Skeletal muscle cell (primary cell): ENCODE data around the gene IPCEF1.
"Not testable (repeated sequence)": the region's sequence is repeated elsewhere in the genome, so short reads cannot be mapped to it uniquely, and the experiment has no call there.

Experiments
- DNase-seq: peaks from one replicate; pipeline ENCODE4 v3.0.0-alpha.2; 2010; ENCODE audit warnings: low read depth
- H3K4me3 ChIP-seq: 2 replicates; pipeline ENCODE4 v1.5.1; 2011; ENCODE audit warnings: low read depth, mild to moderate bottlenecking, control low read depth, low read length, moderate library complexity

IPCEF1 gene

DNA sequence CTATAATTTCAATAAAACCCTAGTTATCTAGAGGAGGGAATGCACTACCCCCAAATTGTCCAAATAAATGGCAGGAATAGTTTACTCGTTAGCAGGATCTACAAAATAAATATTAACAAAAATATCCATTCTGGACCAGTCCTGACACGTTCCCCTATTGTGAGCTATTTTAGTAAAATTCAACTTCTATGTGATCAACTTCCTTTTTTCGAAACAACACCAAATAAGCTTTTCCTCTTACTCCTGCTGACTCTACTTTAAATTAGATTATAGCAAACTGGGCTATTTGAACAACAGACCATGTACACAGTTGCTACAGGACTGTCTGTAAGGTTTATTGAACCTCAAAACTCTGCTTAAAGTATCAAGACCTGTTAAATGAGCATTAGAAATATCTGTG is 154.3 kb downstream of the IPCEF1 start:
- DNase-seq, result no peak
- no peak overlapping the region for H3K4me3 ChIP-seq

DNA sequence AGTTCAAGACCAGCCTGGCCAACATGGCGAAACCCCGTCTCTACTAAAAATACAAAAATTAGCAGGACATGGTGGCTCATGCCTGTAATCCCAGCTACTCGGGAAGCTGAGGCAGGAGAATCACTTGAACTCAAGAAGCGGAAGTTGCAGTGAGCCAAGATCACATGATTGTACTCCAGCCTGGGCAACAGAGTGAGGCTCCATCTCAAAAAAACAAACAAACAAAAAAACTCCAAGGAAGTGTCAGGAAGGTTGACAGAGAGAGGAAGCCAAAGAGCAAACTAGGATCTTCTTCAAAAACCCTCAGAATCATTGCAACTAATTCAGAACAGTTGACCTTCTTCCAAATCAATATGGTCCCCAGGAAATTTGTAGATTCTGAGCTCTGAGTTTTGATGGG is 154.9 kb downstream of the IPCEF1 start:
- not testable (repeated sequence) for DNase-seq, H3K4me3 ChIP-seq

DNA sequence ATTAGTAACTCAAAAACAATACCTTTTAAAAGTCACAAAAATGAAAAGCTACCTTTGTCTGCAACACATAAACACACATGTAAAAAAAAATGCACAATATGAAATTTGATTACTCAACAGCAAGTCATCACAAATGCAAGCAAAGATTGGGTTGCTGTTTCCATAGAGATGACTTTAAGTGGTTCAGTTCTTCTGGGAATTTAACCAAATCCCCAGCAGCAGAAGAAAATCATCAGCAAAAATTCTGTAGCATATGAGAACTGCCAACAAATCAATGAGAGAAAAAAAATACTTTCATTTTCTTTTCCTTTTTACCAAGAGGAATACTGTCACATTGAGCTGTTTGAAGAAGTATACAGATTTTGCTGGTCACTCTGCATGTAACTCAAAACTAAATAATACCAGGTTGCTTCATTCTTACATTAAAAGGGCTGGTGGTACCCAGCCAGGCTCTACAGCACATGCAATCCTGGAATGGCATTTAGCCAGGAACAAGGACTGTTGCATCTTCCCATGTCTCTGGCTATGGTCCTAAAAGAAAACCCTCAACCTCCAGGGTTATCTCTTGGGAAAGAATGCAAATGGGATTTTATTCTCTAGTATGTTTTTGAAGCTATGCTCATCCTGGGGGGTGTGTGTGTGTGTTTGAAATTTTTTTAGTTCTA is 159.3 kb downstream of the IPCEF1 start:
- no peak overlapping the region for H3K4me3 ChIP-seq
- DNase-seq, result peak; percentile 3

DNA sequence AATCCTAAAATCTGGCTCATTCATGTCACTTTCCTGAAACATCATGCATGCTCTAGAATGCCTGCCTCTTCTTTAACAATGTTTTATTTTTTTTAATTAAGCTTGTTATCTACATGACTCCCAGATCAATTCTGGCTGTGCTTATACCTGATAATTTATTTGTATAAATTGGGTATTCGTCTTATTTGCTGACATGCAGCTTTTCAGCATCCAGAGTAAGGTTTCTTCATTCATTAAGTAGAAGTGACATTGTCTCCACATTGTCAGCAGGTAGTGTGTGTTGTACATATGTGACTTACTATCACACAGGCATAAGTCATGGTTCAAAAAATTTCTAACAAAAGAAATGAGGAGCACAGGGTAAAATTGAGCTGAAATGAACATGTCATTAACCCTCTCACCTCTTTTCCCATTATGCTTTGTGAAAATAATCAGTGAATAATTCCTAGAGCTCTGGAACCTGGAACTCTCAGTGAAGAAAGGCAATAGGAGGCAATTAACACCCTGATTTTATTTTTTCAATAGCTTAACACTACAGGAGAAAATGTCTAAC is 160.2 kb downstream of the IPCEF1 start:
- H3K4me3 ChIP-seq, result no peak overlapping the region
- DNase-seq, result no peak

DNA sequence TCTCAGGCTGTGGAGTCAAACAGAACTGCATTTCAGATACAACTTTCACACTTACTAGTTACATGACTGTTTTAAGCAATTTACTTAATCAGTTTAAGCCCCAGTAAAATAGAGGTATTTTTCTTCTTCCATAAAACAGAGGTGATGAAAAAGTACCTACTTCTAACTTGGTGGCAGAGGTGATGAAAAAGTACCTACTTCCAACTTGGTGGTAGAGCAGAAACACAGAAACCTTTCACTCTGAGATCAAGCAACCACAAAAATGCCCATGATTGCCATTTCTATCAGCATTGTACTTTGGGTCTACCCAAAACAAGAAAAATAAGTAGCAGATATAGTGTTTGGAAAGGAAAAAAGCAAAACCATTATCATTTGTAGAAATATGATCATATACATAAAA is 168.9 kb downstream of the IPCEF1 start:
- no peak for DNase-seq

DNA sequence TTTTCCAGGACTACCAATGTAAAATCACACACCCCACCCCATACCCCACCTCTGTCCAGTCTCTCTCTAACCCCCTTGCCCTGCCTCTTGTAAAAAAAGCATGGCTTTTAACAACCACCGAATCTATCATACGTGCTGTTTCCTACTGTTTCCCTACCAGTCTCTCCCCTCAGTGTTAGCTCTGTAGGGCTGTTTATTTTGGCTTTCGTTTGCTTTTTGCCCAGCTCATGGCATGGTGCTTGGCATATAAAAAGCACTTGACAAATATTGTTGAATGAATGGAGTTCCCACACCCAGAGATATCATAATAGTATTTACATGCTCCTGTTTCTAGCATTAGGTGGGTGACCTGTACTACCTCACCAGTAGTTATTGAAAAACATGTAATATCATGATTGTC is 169.4 kb downstream of the IPCEF1 start:
- no peak for DNase-seq
- no peak overlapping the region for H3K4me3 ChIP-seq

More for the DNA sequence above, 168.9 kb downstream of the IPCEF1 start:
- H3K4me3 ChIP-seq, result no peak overlapping the region

DNA sequence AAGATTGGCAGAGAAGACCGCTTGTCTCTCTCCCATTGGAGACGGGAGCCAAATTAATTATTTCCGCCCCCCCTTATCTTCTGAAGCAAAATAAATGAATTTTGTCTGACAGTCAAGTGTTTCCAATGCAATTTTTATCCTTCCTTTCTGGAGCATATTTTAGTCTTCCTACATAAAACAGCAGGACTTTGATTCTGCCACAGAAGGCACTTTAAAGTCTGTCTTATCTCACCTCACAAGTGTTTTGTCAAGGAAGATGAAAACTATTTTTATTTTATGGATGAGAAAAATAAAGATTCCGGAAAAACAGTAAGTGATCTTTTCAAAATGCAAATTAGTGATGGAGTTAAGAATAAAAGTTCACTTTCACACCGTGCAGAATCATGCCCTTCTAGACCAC is 177.2 kb downstream of the IPCEF1 start:
- H3K4me3 ChIP-seq, result no peak overlapping the region
- DNase-seq, result no peak

DNA sequence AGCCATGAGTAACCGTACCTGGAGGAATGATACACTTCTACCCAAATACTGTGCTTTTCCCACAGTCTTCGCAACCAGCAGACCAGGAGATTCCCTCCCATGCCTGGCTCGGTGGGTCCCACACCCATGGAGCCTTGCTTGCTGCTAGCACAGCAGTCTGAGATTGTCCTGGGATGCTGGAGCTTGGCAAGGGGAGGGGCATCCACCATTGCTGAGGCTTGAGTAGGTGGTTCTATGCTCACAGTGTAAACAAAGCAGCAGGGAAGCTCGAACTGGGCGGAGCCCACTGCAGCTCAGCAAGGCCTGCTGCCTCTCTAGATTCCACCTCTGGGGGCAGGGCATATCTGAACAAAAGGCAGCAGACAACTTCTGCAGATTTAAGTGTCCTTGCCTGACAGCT is 184.2 kb downstream of the IPCEF1 start:
- DNase-seq, result not testable (repeated sequence)

DNA sequence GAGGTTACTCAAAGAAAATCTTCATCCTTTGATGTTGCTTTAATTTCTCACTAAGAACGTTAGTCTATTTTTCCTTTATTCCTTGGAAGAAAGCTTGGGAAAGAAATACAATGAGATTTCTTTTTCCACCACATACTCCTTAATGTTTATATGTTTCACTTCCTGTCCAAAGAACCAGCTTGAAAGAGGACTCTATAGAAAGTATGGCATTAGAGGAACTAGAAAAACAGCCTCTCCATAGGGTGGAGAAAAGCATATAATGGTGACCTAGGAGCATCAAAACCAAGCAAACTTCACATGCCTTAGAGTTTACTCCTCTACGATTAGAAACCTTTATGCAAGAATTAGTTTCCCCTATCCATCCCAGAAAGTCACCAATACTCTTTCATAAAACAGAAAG is 186.5 kb downstream of the IPCEF1 start:
- no peak for DNase-seq
- H3K4me3 ChIP-seq, result no peak overlapping the region

More for the DNA sequence above, 184.2 kb downstream of the IPCEF1 start:
- H3K4me3 ChIP-seq, result not testable (repeated sequence)

DNA sequence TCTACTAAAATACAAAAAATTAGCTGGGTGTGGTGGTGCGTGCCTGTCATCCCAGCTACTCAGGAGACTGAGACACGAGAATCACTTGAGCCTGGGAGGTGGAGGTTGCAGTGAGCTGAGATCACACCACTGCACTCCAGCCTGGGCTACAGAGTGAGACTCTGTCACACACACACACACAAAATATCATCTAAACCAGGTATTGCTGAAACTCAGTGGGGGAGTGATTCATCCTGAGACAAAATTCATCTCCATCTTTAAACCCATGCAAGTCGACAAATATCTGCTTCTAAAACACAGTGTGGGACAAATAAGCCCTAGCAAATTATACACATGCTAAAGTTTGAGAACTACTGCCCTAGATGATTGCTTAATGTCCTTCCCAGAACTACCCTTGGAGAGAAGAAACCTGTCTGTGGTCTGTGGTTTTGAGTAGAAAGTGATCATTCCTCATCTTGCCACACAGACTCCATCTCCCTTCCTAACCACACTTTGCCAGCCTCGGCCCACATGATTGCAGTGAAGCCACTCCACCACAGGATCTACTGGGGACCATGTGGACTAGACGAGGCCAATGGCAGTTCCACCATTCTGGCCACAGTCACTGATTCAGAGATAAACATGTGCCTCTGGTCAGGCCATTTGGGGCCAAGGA is 187.3 kb downstream of the IPCEF1 start:
- no peak overlapping the region for H3K4me3 ChIP-seq
- no peak for DNase-seq

DNA sequence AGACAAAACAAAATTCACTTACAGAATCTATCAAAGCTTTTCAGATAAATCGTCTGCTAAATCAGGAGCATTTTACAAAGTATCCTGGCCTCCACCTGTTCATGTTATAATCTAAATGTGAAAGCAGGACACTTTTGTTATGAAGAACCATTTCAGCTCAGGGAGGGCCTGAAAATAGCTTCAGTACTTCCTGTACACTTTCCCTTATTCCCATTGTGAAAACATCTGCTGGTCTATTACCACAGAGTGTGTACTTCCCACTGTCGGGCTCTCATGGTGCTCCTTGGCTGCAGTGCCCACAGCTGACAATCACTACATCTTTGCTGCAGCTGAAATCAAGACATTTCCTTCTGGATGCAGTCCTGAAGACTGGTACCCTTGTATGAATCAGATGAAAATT is 189.5 kb downstream of the IPCEF1 start:
- DNase-seq, result no peak
- H3K4me3 ChIP-seq, result no peak overlapping the region

DNA sequence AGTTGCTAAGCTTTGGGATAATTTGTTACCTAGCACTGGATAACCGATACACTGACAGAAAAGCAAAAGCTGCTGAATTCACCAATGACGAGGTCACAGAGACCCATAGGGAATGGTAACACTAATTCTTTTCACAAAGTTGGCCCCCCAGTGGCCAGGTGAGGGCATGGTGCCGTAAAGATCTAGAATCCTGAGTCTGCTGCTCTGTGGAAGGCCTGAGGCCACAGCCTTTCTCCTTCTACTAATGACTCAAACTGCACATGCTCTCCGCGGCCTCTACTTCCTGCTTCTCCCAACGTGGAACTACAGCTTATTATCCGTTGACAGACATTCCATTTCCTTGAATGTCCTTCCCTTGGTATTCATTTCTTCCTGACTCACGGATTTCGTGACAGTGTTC is 190.5 kb downstream of the IPCEF1 start:
- no peak for DNase-seq
- H3K4me3 ChIP-seq, result no peak overlapping the region

DNA sequence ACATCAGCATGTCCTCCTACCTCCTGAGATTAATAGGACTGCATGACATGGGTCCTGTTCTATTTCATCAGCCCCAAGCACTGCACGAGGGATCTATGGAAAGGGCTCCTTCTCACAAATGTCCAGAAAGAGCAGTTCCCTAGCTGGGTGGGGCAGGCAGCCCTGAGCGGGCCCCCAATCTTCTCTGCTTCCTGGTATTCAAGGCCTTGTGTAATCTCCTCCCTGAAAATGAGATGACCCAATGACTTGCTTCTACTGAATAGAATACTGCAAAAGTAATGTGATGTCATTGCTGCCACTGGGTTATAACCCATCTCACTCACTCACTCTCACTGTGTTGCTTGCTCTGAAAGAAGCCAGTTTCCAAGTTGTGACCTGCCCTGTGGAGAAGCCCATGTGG is 191.1 kb downstream of the IPCEF1 start:
- DNase-seq, result no peak
- no peak overlapping the region for H3K4me3 ChIP-seq

DNA sequence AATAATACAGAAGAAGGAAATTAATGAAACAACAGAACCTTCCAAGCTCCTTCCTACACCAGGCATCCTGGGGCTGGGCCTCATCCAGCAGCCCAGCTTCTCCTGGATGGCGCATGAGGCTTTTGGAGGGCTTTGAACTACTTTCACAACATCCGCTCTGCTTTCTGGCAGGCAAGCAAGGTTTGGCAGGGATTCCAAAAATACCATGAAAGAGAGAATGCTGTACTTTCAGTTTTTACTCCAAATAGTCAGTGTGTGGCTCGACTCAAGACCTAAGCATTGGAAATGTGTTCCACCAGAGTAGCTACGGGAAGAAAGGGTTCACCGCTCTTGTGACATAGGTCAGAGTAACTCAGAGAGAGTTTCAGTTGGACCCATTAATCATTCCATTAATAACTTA is 192.2 kb downstream of the IPCEF1 start:
- peak; percentile 67 for DNase-seq
- no peak overlapping the region for H3K4me3 ChIP-seq

DNA sequence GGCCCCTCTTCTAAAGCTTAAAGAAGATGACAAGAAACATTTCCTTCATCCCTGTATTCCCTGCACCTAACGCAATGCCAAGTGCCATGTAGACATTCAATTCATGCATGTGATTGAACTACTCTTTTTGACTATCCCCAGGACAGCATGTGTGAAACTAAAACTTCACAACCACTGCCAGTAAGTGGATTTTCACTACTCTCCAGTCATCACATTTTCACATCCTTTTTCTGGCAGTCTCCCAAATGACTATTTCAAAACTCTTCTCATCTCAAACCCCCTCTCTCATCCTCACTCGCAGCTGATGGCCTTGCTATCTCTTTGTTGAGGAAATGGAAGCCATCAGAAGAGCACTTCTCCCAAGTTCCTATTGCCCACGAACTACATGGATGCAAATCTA is 194.9 kb downstream of the IPCEF1 start:
- no peak for DNase-seq
- H3K4me3 ChIP-seq, result no peak overlapping the region

DNA sequence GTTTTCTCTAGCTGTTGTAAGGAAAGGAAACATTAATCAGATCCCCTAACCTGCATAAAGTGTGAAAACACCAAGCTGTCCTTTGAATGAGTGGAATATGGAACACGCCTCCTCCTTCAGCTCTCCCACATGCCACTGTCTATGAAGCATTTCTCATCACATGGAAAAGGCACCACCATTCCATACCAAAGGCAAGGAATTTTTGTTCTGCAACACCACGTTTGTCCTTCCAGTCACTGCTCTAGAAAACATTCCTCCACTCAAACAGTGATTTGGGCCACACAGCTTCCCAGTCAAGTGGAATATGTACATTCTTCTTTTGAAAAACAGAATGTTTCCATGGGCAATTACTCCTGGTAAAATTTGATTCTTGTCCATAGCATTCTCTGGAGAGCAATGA is 197.5 kb downstream of the IPCEF1 start:
- no peak overlapping the region for H3K4me3 ChIP-seq
- DNase-seq, result no peak

DNA sequence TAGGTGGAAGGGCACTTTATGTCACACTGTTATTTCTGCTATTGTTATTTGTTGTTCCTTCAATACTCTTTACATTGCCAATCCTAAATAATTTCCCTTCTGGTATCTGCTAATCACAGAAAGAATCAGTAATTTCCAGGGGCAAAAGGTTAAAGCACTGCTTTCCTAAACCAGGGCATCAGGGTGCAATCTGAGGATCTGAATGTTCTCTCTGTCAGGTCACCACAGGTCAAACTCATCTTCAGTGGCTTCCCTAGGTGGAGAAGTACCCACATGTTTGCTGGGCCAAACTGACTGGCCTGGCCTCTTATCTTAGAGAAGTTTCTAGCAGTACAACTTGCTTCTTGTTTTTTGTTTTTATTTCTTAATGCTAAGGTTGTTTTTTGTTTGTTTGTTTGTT is 198.9 kb downstream of the IPCEF1 start:
- DNase-seq, result no peak
- no peak overlapping the region for H3K4me3 ChIP-seq

DNA sequence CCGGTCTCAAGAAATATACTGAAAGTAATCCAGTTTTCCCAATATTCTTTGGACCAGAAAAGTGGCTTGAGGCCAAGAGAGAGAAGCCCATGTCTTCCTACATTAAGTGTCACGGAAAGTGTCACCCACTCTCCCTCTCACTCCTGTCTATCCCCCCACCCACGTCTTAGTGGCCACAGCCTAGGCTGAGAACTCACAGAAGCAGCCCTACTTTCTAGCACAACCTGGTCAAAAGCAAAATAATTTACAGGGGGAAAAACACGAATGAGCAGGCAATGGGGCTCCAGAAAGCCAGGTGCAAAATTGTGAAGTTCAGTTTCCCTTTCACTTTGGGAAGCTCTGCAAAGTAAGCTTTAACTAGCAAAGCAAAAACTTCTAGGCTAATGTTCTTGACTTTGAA is 199.5 kb downstream of the IPCEF1 start:
- DNase-seq, result no peak
- H3K4me3 ChIP-seq, result no peak overlapping the region

DNA sequence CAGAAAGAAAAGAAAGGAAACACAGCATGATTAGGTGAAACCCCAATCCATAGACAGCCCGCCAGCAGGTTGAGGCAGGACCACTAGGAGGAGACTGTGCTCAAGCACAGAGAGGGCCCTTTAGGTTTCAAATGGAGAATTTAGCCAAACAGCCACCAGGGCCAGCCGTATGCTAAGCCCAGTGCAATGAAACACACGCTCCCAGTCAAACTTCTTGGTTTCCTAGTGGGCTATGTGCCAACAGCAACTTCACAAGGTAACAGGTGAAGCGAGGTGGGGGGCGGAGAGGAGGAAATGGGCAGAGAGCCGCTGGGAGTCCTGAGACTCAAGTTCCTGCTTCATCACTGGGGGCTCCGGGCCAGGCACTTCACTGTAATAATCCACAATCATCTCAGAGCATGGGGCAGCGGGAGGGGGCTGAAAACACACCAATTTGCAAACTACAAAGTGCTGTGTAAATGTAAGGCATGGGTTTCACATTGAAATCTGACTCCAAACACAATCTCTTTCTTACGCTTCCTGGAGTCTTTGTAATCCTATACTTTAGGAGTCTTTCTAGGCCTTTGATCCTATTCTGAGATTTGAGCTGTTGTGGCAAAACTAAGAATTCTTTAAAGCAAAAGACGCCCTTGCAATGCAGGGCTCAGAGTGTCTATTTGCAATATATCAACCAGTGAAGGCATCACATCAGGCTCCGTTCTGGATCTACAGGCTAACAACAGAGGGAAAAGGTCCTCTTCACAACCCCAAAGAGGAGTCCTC is 200.3 kb downstream of the IPCEF1 start:
- no peak overlapping the region for H3K4me3 ChIP-seq
- no peak for DNase-seq

DNA sequence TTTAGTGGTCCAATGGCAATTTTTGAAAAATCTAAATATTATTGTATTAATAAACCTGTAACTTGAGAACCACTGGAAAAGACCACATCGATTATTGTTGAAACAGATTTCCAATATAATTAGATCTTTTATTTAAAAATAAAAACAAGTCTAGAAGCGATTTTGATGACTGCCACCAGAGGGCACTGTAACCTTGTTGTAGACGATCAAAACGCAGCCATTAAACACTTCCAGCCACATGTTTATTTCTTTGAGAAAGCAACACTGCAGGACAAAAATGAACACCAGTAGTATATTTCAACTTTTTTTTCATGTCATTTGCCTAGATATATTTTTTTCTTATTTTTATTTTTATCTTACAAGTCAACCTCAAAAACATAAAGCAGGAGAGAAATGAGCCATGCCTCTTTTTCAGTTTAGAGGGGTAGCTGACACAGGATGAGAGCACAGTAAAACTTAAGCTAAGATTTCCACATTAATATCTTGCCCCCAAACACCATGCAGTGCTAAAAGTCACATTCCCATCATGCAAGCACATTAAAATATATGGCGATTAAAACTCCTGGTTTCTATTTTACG is 202.1 kb downstream of the IPCEF1 start:
- peak; percentile 24 for DNase-seq

More for the DNA sequence above, 202.1 kb downstream of the IPCEF1 start:
- no peak overlapping the region for H3K4me3 ChIP-seq
